ENCODE results near the gene DNAJB6.
"Not testable (repeated sequence)": the region's sequence is repeated elsewhere in the genome, so short reads cannot be mapped to it uniquely, and the experiment has no call there.

DNAJB6 gene

DNA sequence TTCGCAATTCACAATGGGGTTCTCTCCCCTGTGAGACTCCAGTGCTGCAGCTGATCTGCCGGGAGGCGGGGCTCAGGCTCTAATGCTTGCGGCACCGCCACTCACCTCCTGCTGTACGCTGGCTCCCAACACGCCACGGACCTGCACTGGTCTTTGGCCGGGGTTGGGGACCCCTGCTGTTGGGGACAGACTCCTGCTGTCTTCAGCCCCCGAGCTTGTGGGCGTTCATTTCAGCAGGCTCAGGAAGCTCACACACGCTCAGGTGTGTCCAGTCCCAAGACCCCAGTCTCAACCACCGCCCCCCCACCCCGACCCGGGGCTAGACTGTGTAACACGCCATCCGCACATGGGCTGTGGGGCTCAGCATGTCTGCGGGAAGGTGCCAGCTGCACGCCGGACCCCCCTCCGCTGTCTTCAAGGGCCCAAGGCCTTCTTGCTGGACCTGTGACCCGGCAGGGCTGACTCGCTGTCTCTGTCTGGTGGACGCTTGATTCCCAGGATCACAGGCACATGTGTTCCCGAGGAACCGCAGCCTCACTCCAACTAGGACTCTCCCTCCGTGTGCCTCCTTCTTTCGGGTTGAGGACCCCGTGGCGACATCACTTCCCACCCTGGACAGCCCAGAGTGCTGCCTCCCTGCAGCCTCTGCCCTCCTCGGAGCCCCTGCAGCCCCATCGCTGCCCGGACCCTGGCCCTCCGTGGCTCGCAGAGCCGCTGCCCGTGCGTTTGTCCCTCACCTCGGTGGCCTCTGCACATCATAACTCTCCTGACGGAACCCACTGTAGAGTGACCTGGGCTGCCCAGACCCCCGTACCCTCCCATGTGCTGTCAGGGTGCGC is 106.4 kb downstream of the DNAJB6 start:
- DNase-seq (ENCODE audit: low spot score) = no peak

DNA sequence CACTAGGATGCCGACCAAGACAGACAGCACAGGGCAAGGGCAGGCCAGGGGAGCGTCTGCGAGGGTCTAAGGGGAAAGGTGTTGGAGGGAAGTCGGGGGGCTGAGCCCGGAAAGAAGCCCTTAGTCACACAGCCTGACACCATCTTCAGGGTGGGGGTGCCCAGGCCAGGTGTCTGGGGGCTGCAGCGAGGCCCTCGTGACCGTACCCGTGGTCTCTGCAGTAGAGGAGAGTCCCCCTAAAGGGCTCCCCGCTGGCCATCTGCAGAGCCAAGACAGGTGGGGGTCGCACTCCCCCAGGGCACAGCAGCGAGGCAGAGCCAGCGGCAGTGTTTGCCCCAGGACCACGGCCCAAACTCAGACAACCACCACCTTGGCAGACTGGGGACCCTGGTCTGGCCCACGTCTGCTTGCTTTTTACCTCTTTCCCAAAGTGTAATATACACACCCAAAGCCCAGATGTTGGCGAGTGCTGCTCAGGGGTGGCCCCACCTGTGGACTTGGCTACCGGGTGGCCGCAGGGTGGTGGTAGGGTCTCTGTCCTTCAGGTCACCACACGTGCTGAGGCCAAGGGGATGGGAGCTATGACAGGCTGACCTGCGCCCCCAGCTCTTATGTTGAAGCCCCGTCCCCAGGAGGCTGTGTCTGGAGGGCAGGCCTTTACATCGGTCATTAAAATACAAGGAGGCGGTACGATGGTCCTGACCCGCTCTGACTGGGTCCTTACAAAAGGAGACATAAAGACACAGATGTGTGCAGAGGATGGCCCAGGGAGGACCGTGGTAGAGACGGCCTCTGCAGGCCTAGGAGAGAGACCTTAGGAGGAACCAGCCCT is 107.4 kb downstream of the DNAJB6 start:
- DNase-seq (ENCODE audit: low spot score) = no peak

DNA sequence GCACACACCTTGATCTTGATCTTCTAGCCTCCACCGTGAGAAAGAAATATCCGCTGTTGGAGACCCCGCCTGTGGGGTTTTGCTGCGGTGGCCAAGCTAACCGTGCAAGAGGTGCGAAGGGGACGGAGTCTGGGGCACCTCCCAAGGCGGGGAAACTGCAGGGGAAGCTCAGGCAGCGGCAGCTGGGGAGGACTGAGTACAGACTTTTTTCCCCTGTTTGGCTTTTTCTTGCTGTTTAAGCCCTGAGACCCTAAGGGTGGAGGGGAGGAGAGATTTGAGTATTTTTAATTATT is 108.0 kb downstream of the DNAJB6 start:
- no peak for DNase-seq (ENCODE audit: low spot score)

DNA sequence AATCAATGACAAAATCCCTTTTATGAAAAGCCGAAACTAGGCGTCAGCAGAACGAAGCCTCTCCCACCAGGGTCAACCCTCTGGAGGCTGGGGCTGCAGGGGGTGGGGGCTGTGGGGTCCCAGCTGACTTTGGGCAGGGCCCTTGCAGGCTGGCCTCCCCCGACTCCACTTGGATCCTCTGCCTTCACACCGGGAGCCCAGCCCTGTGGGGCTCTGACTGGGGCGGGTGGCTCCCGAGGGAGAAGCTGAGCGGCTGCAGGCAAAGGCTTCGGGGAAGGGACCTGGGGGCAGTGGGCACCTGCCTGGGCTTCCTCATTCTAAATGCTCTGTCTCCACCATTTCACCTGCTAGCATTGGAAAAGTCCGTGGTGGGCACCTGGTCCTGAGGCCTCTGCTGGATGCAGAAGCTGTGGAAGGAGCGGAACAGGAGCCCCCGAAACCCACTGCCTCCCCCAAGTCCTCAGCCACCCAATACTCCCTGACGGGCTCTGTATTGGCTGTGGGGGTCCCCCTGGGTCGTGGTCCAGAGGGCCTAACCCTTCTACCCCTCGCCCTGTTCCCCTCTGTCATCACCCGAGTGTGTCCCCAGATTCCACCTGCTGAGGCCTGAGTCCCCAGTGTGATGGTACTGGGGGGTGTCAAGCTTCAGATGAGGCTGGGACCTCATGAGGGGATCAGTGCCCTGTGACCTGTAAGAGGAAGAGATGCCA is 108.6 kb downstream of the DNAJB6 start:
- no peak for DNase-seq (ENCODE audit: low spot score)

DNA sequence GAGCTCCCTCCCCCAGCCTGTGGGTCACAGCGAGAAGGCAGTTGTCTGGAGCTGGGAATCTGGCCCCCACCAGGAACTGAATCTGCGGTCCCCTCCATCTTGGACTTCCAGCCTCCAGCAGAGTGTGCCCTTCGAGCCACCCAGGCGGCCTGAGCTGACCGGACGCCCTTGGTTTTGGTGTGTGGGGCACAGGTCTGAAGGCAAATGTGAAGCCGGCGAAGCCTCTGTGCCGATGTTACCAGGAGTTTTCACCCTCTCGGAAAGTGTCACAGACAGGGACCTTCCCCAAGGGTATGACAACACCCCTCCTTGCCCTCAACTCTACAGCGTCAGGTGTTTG is 109.1 kb downstream of the DNAJB6 start:
- DNase-seq (ENCODE audit: low spot score) = no peak

DNA sequence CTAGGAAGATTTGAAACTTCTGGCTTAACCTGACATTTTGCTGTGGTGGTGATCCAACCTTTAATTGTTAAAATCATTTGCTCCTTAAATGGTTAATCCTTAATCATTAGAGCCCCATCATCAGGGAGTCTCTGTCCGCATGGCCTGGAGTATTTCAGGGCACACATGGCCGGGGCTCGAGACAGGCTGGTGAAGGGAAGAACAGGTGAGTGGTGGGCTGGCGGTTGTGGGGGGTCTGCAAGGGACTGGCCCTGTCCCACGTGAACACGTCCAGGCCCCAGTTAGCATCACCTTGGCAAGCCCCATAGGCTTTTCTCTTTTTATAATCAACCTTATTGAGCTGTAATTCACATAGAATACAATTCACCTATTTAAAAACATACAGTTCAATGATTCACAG is 109.5 kb downstream of the DNAJB6 start:
- DNase-seq (ENCODE audit: low spot score) = no peak

DNA sequence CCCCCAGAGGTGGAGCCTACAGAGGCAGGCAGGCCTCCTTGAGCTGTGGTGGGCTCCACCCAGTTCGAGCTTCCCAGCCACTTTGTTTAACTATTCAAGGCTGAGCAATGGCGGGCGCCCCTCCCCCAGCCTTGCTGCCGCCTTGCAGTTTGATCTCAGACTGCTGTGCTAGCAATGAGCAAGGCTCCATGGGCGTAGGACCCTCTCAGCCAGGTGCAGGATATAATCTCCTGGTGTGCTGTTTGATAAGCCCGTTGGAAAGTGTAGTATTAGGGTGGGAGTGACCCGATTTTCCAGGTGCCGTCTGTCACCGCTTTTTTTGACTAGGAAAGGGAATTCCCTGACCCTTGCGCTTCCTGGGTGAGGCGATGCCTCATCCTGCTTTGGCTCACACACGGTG is 117.2 kb downstream of the DNAJB6 start:
- DNase-seq (ENCODE audit: low spot score) = not testable (repeated sequence)

DNA sequence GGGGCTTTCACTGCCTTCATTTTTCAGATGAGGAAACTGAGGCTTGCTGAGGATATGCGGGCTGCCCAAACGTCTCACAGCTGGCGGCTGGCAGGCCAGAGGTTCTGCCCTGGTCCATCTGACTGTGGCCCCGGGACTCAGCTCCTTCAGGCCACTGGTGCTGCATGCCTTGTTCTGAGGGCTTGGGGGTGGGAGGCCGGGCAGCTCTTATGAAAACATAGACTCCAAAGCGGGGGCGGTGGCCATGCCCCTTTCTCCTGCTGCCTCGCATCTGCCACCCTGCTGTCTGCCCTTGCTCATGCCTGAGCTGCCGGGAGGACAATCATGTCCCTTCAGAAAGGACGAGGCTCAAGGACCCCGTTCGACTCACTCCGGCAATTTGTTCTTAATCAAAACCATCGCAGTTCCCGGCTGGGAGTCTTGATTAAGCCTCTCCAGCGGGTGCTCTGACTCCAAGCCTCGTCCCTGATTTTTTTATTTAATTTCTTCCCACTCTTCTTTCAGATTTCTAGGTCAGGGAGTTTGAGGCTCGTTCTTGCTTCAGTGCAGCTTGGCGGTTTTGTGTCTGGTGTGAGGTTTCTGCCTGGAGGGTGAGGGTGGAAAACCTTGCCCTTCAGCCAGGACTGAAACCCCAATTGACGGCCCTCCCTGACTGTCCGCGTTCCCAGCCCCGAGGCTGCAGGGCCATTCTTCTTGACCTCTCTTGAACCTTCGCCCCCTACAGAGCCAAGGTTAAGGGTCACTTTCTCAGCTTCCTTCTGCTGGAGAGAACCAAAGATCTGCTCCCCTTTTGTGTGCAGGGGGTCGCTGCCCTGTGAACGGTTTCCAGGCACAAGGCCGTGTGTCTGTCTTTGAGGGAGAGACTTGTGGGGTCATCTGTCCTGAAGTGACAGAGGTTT is 120.8 kb downstream of the DNAJB6 start:
- no peak for DNase-seq (ENCODE audit: low spot score)

DNA sequence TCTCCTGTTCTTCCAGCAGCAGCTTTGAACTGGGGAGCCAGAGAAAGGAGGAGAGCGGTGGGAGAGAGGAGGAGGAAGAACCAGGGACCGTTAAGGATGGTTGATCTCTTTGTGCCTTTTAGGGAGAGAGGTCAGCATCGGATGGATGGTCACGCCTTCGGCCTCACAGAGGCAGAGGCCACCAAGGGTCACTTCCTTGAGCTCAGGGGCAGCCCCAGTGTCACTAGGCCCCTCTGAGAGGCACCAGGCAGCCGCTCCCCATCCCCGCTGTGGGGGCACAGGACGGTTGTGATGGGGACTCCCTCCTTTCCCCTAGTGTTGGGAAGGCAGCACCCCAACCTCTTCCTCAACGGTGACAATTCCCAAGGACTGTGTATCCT is 121.4 kb downstream of the DNAJB6 start:
- no peak for DNase-seq (ENCODE audit: low spot score)

DNA sequence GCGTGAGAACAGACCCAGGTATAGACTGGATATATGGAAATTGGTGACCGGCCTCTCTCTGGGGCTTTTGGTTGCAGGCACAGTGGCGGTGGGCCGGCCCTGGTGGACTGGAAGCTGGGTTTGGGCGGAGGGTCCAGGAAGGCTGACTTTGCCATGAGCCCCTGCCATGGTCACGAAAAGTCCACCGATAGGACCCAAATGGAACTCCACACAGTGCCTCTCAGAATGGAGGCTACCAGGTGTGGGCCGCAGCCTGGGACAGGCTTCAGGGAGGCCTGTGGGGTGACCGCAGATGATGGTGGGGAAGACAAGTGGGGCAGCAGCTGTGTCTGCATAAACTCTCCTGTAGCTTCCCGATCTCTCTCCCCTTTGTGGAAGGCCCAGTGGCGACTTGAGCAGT is 123.2 kb downstream of the DNAJB6 start:
- DNase-seq (ENCODE audit: low spot score) = no peak

DNA sequence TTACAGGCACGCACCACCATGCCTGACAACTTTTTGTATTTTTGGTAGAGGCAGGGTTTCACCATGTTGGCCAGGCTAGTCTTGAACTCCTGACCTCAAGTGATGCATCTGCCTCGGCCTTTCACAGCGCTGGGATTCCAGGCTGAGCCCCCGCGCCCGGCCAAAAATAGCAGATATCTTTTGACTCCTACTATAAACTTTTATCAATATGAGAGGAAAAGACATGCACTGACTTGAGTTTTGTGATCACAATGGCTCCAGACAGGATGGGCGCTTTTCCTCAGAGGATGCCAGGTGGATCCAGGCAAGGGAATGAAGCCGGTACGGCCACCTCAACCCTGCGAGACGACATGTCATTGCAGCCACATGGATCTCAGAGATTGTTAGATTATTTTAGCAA is 123.9 kb downstream of the DNAJB6 start:
- DNase-seq (ENCODE audit: low spot score) = no peak

DNA sequence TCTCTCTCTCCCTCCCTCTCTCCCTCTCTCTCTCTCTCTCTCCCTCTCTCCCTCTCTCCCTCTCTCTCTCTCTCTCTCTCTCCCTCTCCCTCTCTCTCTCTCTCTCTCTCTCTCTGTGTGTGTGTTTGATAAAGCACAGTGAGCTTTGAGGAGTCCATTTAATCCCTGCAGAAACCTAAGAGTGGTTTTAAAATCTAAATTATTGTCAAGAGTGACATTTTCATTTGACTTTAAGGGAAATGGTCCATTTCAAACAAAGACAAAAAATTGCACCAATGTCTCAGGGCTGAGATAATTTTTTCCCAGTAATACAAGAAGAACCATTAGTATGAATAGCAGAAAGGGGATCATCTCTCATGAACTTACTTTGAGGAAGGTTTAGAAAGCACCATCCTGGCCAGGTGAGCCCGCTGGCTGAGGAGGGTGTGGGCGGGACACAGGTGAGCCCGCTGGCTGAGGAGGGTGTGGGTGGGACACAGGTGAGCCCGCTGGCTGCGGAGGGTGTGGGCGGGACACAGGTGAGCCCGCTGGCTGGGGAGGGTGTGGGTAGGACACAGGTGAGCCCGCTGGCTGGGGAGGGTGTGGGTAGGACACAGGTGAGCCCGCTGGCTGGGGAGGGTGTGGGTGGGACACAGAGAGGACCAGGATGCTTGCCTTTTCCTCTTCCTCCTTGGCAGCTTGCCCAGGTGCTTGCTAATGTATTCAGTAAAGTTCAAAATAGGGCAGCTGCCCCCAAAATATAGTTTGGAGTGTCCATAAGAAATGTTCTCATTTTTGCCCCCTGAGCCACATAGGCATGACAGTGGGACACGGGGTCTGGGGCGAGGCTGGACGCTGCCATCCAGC is 125.0 kb downstream of the DNAJB6 start:
- no peak for DNase-seq (ENCODE audit: low spot score)

DNA sequence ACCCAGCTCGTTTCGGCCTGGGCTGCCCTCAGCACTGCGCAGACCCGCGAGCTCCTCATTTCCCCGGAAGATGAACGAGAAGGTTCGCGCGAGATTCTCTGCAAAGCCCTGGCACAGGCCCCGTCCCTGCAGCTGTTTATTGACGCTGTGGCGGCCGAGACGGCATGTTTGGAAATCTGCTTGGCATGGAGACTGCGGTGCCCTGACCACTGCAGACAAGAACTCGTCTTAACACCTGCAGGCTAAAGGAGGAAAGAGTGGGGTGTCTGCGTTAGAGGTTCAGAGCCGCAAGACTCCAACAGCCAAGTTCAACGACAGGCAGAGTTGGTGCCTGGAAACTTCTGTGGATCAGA is 125.6 kb downstream of the DNAJB6 start:
- DNase-seq (ENCODE audit: low spot score) = no peak

DNA sequence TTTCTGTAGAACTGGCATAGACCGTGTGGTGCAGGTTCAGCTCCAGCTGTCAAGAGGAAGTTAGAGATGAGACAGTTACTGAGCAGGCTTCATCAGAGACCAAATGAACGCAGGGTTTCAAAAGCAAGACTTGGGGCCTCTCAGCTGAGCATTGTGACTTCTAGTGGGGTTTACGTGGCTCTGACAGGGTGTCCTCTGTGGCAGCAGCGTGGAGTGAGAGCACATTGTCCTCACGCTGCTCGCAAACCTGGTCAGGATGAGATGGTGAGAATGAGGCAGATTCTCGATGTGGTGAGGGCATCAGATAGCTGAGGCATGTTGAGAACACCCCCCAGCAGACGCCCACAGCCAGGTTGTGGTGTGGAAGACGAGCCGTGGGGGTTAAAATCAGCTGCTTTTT is 126.0 kb downstream of the DNAJB6 start:
- DNase-seq (ENCODE audit: low spot score) = no peak

DNA sequence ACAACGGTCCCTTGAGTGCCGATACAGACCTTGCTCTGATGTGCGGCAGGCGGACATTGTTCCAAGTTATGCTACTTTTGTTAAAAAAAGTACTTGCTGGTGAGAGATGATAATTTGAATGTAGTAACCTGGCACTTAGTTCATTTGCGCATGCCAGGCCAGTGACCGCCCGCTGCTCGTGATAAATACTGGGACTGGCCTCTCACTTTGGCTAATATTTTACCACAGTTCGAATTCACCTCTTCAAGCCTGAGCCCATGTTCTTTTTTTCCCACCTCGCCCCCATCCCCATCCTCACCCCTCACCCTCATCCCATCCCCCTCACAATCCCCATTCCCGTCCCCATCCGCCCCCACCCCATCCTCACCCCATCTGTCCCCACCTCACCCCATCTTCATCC is 126.4 kb downstream of the DNAJB6 start:
- DNase-seq (ENCODE audit: low spot score) = no peak

DNA sequence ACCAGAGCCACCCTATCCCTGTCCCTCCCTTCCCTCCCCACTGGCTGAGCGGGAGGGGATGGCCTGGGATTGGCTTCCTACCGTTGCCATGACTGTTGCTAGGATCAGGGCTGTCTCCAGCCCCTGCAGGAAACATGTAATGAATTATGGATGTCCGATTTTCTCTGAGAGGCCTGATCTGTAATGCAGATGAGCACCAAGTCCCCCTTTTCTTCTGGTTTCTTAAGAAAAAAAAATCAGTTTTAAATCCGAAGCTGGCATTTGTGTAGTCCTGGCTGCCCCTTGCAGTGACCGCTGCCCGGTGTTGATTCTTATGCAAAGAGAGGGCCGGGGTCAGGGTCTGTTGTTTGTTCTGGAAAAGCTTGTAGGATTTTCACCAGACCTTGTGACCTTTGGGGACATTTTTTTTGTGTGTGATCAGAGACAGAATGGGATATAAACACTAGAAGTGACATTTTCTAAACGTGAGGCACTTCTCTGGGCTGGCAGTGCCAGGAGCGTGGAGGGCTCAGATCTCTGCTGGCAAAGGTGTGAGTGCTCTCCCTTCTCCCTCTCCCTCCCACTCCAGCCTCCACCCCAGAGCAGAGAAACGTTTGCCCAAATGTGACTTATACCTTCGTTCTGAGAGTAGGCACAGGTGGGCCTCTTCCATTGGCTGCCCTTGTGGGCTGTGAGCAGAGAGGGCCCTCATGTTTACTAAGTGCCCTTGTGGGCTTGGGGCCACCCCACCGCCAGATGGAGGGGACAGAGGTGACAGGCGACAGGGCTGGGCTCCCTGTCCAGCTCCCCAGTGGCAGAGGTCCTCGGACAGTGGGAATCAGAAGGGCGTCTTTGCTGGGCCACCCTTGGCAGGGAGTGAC is 127.5 kb downstream of the DNAJB6 start:
- DNase-seq (ENCODE audit: low spot score) = no peak

DNA sequence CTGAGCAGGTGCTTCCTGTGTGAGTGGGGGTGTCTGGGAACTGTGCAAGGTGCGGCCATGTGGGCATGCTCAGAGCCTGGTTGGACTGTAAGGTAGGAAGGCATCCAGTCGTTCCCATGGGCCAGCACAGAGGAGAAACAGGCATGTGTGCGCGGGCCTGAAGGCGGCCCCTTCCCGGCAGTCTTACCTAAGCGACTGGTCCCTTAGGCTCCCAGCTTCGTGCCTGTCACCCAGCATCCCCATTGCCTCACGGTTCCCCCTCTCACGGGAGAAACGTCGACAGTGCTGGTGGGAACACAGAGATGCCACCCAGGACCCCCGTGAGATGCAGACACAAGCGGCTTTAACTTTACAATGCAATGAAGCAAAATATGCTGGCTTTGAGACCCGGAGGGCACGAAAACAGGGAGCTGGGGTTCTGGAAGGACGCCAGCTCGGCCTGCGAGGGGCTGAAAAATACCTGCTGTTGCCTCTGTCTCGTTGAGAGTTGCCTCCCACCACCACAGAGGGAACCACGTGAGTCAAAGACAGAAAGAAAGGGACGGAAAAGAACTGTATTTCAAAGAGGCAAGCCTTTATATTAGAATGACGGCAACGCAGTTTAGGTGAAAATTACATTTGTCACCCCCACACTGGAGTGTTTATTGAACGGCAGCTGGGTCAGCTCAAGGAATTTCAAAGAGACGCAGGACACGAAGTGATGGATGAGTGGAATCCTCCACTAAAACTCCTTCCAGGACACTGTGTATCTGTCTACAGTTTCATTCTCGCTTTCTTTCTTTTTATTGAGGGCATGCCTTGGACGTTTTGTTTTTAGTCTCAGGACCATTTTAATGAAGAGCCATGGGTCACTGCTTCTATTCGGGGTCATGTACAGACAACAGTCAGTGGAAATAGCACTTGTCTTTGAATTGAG is 128.4 kb downstream of the DNAJB6 start:
- DNase-seq (ENCODE audit: low spot score) = no peak

DNA sequence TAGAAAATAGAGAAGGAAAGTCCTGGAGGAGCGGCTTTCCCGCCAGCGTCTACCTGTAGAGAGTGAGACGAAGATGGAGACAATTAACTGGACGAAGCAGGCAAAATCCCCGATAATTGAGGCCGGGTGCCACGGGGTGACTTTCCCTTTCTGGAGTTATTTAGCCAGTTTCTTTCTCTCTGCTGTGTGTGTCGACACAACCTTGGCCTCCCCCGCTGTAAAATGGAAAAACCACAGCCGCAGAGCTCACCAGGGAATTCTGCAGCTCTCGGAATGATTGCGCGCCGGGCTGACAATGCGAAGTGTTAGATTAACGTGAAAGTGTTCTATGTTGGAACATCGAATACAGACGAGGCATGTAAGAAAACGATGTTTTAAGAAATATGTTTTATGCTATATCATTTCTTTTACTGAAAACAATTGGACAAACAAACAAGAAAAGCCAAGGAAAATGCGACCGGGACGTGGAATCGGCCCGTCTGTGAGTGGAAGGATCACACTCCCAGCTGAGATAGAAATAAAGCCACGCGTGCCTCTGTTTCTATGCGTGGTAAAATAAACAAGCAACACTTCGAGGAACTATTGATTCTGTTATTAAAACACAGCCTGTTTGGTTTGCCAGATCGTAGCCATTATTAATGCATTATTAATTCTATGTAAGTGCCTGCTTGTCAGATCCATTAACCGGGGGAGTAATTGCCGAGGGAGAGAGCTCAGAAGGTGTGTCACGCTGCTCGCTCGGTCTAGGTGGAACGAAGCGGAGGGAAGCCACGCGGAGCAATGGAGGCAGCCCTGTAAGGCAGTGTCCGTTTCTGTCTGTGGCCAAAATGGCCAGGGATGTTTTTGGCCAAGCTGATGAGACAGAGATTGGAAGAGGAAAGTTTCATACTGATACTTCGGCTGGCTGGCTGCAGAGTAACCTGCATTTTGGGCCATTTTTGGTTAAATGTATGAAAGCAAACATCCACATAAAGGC is 129.4 kb downstream of the DNAJB6 start:
- DNase-seq (ENCODE audit: low spot score) = no peak
